GM23248 (cell line): Measurements from ENCODE around the gene GPSM1. TPM values are rescaled to one million over a fixed set of nuclear protein-coding genes. Genes with fewer than 3 reads are reported as not detected.

Experiments used
- DNase-seq: peaks from one replicate; pipeline ENCODE4 v3.0.0-alpha.2; 2015
- H2AFZ ChIP-seq: fragments of 200-600 bp; sonication (generic); 2 replicates; pipeline ENCODE4 v1.6.1; 2016; ENCODE audit warnings: antibody characterized with exemption
- H3F3A ChIP-seq: fragments of 200-600 bp; sonication (generic); 2 replicates; pipeline ENCODE4 v1.6.1; 2016; ENCODE audit warnings: mild to moderate bottlenecking, antibody characterized with exemption, mixed run types; ENCODE audit not compliant: insufficient read depth
- H3K27ac ChIP-seq: fragments of 200-600 bp; sonication (generic); 2 replicates; pipeline ENCODE4 v1.5.1; 2016; ENCODE audit warnings: mild to moderate bottlenecking
- H3K27me3 ChIP-seq: fragments of 200-600 bp; sonication (generic); replicated peaks from 2 replicates; pipeline ENCODE4 v1.6.1; 2016; ENCODE audit warnings: mild to moderate bottlenecking; ENCODE audit not compliant: insufficient read depth
- H3K36me3 ChIP-seq: fragments of 200-600 bp; sonication (generic); 2 replicates; pipeline ENCODE4 v1.6.1; 2016; ENCODE audit warnings: low read depth, mild to moderate bottlenecking
- H3K4me1 ChIP-seq: fragments of 200-600 bp; sonication (generic); 2 replicates; pipeline ENCODE4 v1.6.1; 2016; ENCODE audit warnings: mild to moderate bottlenecking; ENCODE audit not compliant: insufficient read depth
- H3K4me2 ChIP-seq: fragments of 200-600 bp; sonication (generic); one replicate; pipeline ENCODE4 v1.6.1; 2016; ENCODE audit warnings: mild to moderate bottlenecking; ENCODE audit not compliant: unreplicated experiment
- H3K4me3 ChIP-seq: fragments of 200-600 bp; sonication (generic); 2 replicates; pipeline ENCODE4 v1.5.1; 2016; ENCODE audit warnings: mild to moderate bottlenecking
- H3K79me2 ChIP-seq: fragments of 200-600 bp; sonication (generic); 2 replicates; pipeline ENCODE4 v1.6.1; 2016; ENCODE audit warnings: mild to moderate bottlenecking; ENCODE audit not compliant: insufficient read depth
- H3K9ac ChIP-seq: fragments of 200-600 bp; sonication (generic); 2 replicates; pipeline ENCODE4 v1.6.1; 2016; ENCODE audit warnings: mild to moderate bottlenecking
- H3K9me2 ChIP-seq: fragments of 200-600 bp; sonication (generic); 2 replicates; pipeline ENCODE4 v1.6.1; 2016; ENCODE audit warnings: mixed run types, mild to moderate bottlenecking, moderate library complexity; ENCODE audit not compliant: insufficient read depth
- H3K9me3 ChIP-seq: fragments of 200-600 bp; sonication (generic); one replicate; pipeline ENCODE4 v1.6.1; 2017; ENCODE audit warnings: low read depth
- H4K20me1 ChIP-seq: fragments of 200-600 bp; sonication (generic); 2 replicates; pipeline ENCODE4 v1.6.0; 2016; ENCODE audit not compliant: insufficient read depth
- EZH2 ChIP-seq: fragments of 200-600 bp; sonication (generic); IDR thresholded peaks from 2 replicates; pipeline ENCODE4 v1.6.1; 2018; ENCODE audit warnings: antibody characterized with exemption, mild to moderate bottlenecking; ENCODE audit not compliant: insufficient read depth, poor library complexity, severe bottlenecking
- EZH2phosphoT487 ChIP-seq: fragments of 200-600 bp; sonication (generic); IDR thresholded peaks from 2 replicates; pipeline ENCODE4 v1.6.1; 2018; ENCODE audit warnings: antibody characterized with exemption, moderate library complexity, mild to moderate bottlenecking, low read depth; ENCODE audit not compliant: insufficient read depth
- WGBS, 2 experiments: methylation state at CpG; one replicate each; pipeline ENCODE4 v1.1.6; 2015 to 2017; ENCODE audit warnings: low lambda C conversion rate in 2 of 2, low coverage in 1 of 2; ENCODE audit errors: missing lambda C conversion rate in 2 of 2; 5-methylcytosine and 5-hydroxymethylcytosine counted together
- in situ Hi-C: fragments of 300-500 bp; cut with MboI; formaldehyde crosslinking; loops from 2 replicates; pipeline ENCODE4 v1.15.0; 2020
- polyA plus RNA-seq: library from polyadenylated mRNA; unstranded; fragments of >200 nt; fragmentation: Nextera tagmentation; extraction: Ambion mirVana; gene quantifications from 2 replicates; pipeline ENCODE4 v1.2.1, GENCODE V29; 2016
- total RNA-seq: library from RNA; depleted of rRNA; stranded (reverse); fragments of >200 nt; shearing (Covaris generic); gene quantifications from 2 replicates; pipeline ENCODE4 v1.2.3, GENCODE V29; 2014

Gene GPSM1
- total and polyA plus RNA-seq, 2 experiments from 2014 or later, result 13.7 to 57.1 TPM

GRCh38 chr9:136331030-136331429, 3.7 kb downstream of the GPSM1 start:
- Histone ChIP-seq H4K20me1 (no peaks in the 10 kb centered on the region), H3K4me2 (no peak overlapping the region), H3K4me3 (no peak overlapping the region), H3K9me2 (no peaks in the 10 kb centered on the region), H2AFZ (no peak overlapping the region), H3K27ac (no peak overlapping the region), H3K79me2 (peaks cover 66% of the 10 kb centered on the region), H3K4me1 (peaks cover 17% of the 10 kb centered on the region), H3K9me3 (no peaks in the 10 kb centered on the region), H3K27me3 (no peaks in the 10 kb centered on the region), H3K9ac (no peak overlapping the region), H3F3A (no peaks in the 10 kb centered on the region), H3K36me3 (no peaks in the 10 kb centered on the region)
- WGBS, 2 experiments, result 70 to 78% methylated on average over 6 to 14 of the region's 15 CpGs
- TF ChIP-seq EZH2phosphoT487 (no peak), EZH2 (no peak)
- in situ Hi-C loops, result no loop called here
- no peak for DNase-seq

GRCh38 chr9:136331556-136332481, 4.5 kb downstream of the GPSM1 start:
- no peaks in the 10 kb centered on the region for H3K27me3 ChIP-seq
- H3K27ac ChIP-seq, result no peak overlapping the region
- H3K9ac ChIP-seq, result no peak overlapping the region
- peaks cover 66% of the 10 kb centered on the region for H3K79me2 ChIP-seq
- no peaks in the 10 kb centered on the region for H3K9me2 ChIP-seq
- no peaks in the 10 kb centered on the region for H4K20me1 ChIP-seq
- no peak for DNase-seq
- H3F3A ChIP-seq, result no peaks in the 10 kb centered on the region
- in situ Hi-C loops, result no loop called here
- H2AFZ ChIP-seq, result no peak overlapping the region
- no peak overlapping the region for H3K4me3 ChIP-seq
- no peak overlapping the region for H3K4me2 ChIP-seq
- H3K36me3 ChIP-seq, result no peaks in the 10 kb centered on the region
- peaks cover 9% of the 10 kb centered on the region for H3K4me1 ChIP-seq
- H3K9me3 ChIP-seq, result no peaks in the 10 kb centered on the region
- WGBS, 2 experiments, result 88 to 91% methylated on average over 30 to 45 of the region's 46 CpGs
- TF ChIP-seq EZH2phosphoT487, result no peak
- no peak for TF ChIP-seq EZH2

GRCh38 chr9:136332482-136332983, 5.2 kb downstream of the GPSM1 start:
- H3F3A ChIP-seq, result no peaks in the 10 kb centered on the region
- no peak overlapping the region for H3K4me2 ChIP-seq
- TF ChIP-seq EZH2phosphoT487 (no peak), EZH2 (no peak)
- H3K9me3 ChIP-seq, result no peaks in the 10 kb centered on the region
- H3K27me3 ChIP-seq, result no peaks in the 10 kb centered on the region
- no peak overlapping the region for H2AFZ ChIP-seq
- 72 to 78% methylated on average over 11 of the region's 11 CpGs for WGBS, 2 experiments
- H4K20me1 ChIP-seq, result no peaks in the 10 kb centered on the region
- H3K27ac ChIP-seq, result no peak overlapping the region
- no peak for DNase-seq
- H3K79me2 ChIP-seq, result peaks cover 66% of the 10 kb centered on the region
- in situ Hi-C loops, result no loop called here
- no peak overlapping the region for H3K4me3 ChIP-seq
- no peak overlapping the region for H3K9ac ChIP-seq
- no peaks in the 10 kb centered on the region for H3K9me2 ChIP-seq
- H3K4me1 ChIP-seq, result peaks cover 7% of the 10 kb centered on the region; the same call in 1 of the 2 replicates
- H3K36me3 ChIP-seq, result no peaks in the 10 kb centered on the region

- no peaks in the 10 kb centered on the region for H3K36me3 ChIP-seq
- H3K27ac ChIP-seq, result no peak overlapping the region
- H3K4me3 ChIP-seq, result no peak overlapping the region
- no peaks in the 10 kb centered on the region for H3K27me3 ChIP-seq
- peaks cover 64% of the 10 kb centered on the region for H3K79me2 ChIP-seq
- no peaks in the 10 kb centered on the region for H3F3A ChIP-seq
- TF ChIP-seq EZH2, result no peak
- no peak for TF ChIP-seq EZH2phosphoT487
- H3K4me1 ChIP-seq, result peaks cover 7% of the 10 kb centered on the region; the same call in 1 of the 2 replicates
- 91 to 97% methylated on average over 12 of the region's 12 CpGs for WGBS, 2 experiments
- in situ Hi-C loops, result no loop called here
- H4K20me1 ChIP-seq, result no peaks in the 10 kb centered on the region
- H3K9ac ChIP-seq, result no peak overlapping the region
- DNase-seq, result no peak
- no peaks in the 10 kb centered on the region for H3K9me2 ChIP-seq
- no peak overlapping the region for H2AFZ ChIP-seq
- no peak overlapping the region for H3K4me2 ChIP-seq
- no peaks in the 10 kb centered on the region for H3K9me3 ChIP-seq
Measured at GRCh38 chr9:136333045-136333444, 5.7 kb downstream of the GPSM1 start.
